Fibroblast of villous mesenchyme (primary cell): ENCODE measurements around the gene USP32. TPM values are rescaled to one million over a fixed set of nuclear protein-coding genes. Genes with fewer than 3 reads are reported as not detected.

Experiments
- DNase-seq: peaks from one replicate; pipeline ENCODE4 v3.0.0-alpha.2; 2010; ENCODE audit warnings: low read depth
- H3K4me3 ChIP-seq: 2 replicates; pipeline ENCODE4 v1.5.1; 2011; ENCODE audit warnings: low read depth, mild to moderate bottlenecking, low read length
- total RNA-seq: library from RNA; depleted of rRNA; stranded (reverse); fragments of >200 nt; gene quantifications from 2 replicates; pipeline ENCODE4 v1.2.3, GENCODE V29; 2012
- TF ChIP-seq, protein P1 (sequence below): IDR thresholded peaks from 2 replicates; pipeline ENCODE4 v1.5.1; 2012; ENCODE audit warnings: low read depth, mild to moderate bottlenecking, low read length; ENCODE audit not compliant: insufficient read depth

Gene USP32
- total RNA-seq, 1 donor, result 95.4 TPM

DNA sequence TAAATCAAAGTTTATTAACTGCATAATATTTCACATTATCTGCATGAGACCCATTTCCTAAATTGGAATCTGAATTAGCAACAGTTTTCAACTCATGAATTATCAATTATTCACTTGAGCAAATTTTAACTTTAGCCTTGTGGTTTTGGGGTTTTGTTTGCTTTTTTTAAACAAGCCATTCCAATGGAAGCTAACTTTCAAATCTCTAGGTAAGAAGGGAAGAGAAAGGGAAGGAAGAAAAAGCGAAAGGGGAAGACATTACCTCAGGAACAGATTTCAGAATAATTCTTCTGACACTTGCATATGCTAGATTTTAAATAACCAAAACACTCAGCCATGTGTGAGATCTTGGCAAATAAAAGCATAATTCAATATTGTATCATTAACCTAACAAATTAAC is 139.5 kb downstream of the USP32 start:
- TF ChIP-seq, protein P1, sequence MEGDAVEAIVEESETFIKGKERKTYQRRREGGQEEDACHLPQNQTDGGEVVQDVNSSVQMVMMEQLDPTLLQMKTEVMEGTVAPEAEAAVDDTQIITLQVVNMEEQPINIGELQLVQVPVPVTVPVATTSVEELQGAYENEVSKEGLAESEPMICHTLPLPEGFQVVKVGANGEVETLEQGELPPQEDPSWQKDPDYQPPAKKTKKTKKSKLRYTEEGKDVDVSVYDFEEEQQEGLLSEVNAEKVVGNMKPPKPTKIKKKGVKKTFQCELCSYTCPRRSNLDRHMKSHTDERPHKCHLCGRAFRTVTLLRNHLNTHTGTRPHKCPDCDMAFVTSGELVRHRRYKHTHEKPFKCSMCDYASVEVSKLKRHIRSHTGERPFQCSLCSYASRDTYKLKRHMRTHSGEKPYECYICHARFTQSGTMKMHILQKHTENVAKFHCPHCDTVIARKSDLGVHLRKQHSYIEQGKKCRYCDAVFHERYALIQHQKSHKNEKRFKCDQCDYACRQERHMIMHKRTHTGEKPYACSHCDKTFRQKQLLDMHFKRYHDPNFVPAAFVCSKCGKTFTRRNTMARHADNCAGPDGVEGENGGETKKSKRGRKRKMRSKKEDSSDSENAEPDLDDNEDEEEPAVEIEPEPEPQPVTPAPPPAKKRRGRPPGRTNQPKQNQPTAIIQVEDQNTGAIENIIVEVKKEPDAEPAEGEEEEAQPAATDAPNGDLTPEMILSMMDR, result no peak
- H3K4me3 ChIP-seq, result no peak overlapping the region
- DNase-seq, result no peak

DNA sequence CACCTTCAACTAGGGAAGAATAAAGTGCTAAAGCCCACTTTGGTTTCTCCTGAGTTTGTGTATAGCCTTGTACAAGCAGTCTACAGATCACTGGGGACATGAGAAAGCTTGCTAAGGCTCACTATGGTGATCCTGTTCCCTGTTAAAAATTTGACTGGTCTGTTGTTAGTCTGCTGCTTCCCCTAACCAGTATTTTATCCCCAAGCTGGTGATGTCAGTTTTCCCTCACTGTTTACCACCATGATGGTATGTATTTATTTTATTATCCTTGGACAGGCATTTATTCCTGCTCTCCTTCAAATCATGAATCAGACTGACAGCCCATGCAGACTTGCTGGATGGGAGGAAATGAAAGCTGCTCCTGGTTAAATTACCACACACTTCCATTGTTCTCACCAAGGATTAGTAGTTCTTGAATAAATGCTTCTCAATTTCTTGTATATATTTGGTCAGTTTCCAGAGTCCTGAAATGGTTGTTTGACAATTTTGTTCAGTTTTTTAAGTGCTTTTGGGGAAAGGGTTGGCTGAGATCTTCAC is 142.6 kb downstream of the USP32 start:
- peak; percentile 30 for DNase-seq
- H3K4me3 ChIP-seq, result peak overlapping the region; percentile 4
- TF ChIP-seq, protein P1, result no peak

DNA sequence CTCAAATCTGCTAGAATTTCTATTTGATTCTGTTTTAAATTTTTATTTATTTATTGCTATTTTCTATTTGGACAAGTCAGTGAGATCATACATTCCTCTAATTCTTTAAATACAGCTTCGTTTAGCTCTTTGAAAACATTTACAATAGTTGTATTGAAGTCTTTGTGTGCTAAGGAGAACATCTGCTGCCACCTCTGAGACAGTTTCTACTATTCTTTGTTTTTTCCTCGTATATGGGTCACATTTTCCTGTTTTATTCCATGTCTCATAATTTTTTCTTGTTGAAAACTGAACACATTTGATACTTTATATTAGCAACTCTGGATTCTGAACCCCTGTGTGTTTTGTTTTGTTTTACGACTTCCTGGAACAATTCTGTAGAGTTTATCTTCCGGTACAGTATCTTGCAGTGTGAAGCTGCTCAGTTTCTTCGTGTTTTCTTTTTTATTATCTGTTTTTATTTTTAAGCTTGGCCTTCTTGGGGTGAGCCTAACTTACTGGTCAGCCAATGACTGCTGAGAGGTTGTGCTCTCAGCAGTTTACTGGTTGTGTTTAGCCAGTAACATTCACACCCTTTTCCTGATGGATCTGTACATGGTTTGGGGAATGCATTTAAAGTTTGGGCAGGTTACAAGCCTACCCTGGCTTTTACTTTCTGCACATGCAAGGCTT is 143.2 kb downstream of the USP32 start:
- peak overlapping the region; percentile 4 for H3K4me3 ChIP-seq
- TF ChIP-seq, protein P1, result no peak
- DNase-seq, result peak; percentile 47

DNA sequence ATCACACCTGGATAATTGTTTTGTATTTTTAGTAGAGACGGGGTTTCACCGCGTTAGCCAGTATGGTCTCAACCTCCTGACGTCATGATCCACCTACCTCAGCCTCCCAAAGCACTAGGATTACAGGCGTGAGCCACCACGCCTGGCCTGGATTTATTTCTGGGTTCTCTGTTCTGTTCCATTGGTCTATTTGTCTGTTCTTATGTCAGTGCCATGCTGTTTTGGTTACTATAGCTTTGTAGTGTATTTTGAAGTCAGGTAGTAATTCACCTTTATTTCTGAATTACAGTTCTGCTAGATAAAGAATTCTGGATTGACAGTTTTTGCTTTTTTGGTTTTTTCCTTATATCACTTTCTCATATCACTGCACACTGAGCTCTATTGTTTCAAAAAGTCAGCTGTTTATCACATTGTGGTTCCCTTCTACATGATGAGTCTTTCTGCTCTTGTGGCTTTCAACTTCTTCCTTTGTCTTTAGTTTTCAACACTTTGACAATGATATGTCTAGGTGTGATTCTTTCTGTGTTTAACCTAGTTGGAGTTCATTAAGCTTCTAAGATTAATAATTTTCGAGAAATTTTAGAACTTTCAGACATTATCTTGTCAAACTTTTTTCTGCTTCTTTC is 144.0 kb downstream of the USP32 start:
- H3K4me3 ChIP-seq, result no peak overlapping the region
- no peak for DNase-seq
- TF ChIP-seq, protein P1, result no peak

DNA sequence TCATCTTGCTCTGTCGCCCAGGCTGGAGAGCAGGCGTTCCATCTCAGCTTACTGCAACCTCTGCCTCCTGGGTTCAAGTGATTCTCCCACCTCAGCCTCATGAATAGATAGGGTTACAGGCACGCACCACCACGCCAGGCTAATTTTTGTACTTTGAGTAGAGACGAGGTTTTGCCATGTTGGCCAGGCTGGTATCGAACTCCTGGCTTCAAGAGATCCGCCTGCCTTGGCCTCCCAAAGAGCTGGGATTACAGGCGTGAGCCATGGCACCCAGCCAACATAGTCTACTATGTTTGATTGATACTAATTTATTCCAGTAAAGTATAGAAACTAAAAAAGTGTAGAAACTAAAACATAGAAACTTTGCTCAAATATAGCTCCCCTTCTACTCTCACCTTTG is 147.3 kb downstream of the USP32 start:
- no peak overlapping the region for H3K4me3 ChIP-seq
- DNase-seq, result no peak
- TF ChIP-seq, protein P1, result no peak

- TF ChIP-seq, protein P1, result no peak
- no peak for DNase-seq
- H3K4me3 ChIP-seq, result no peak overlapping the region
Measured at GRCh38 chr17:60240290-60240689, 151.6 kb downstream of the USP32 start.

GRCh38 chr17:60231691-60232090 is 160.2 kb downstream of the USP32 start:
- TF ChIP-seq, protein P1, result no peak
- H3K4me3 ChIP-seq, result no peak overlapping the region
- DNase-seq, result no peak
